ENCODE data around the gene PLCE1.

PLCE1 gene

GRCh38 chr10:94011296-94011695 lies 17.6 kb downstream of the PLCE1 start:
- DNase-seq: no peak
- in situ Hi-C loops (cut with HindIII; ENCODE audit: low pct_ligation_motif_present, low pct_unique_long_range_greater_than_20kb, low sequenced_read_pairs): no loop called here

- DNase-seq: no peak
- in situ Hi-C loops (cut with HindIII; ENCODE audit: low pct_ligation_motif_present, low pct_unique_long_range_greater_than_20kb, low sequenced_read_pairs): no loop called here
These were observed 19.1 kb downstream of the PLCE1 start for GRCh38 chr10:94012834-94013233.

GRCh38 chr10:94013331-94013760 lies 19.6 kb downstream of the PLCE1 start:
- in situ Hi-C loops (cut with HindIII; ENCODE audit: low pct_ligation_motif_present, low pct_unique_long_range_greater_than_20kb, low sequenced_read_pairs): no loop called here
- no peak for DNase-seq

GRCh38 chr10:94014304-94014703 lies 20.6 kb downstream of the PLCE1 start:
- no peak for DNase-seq
- in situ Hi-C loops (cut with HindIII; ENCODE audit: low pct_ligation_motif_present, low pct_unique_long_range_greater_than_20kb, low sequenced_read_pairs): no loop called here

- DNase-seq: no peak
- in situ Hi-C loops (cut with HindIII; ENCODE audit: low pct_ligation_motif_present, low pct_unique_long_range_greater_than_20kb, low sequenced_read_pairs): no loop called here
These were observed 23.3 kb downstream of the PLCE1 start for GRCh38 chr10:94016727-94017714.

- in situ Hi-C loops (cut with HindIII; ENCODE audit: low pct_ligation_motif_present, low pct_unique_long_range_greater_than_20kb, low sequenced_read_pairs): no loop called here
- no peak for DNase-seq
These were observed 24.4 kb downstream of the PLCE1 start for GRCh38 chr10:94018107-94018506.

- in situ Hi-C loops (cut with HindIII; ENCODE audit: low pct_ligation_motif_present, low pct_unique_long_range_greater_than_20kb, low sequenced_read_pairs): no loop called here
- DNase-seq: no peak
These were observed 30.2 kb downstream of the PLCE1 start for GRCh38 chr10:94023906-94024305.

GRCh38 chr10:94024407-94024806 lies 30.7 kb downstream of the PLCE1 start:
- DNase-seq: no peak
- in situ Hi-C loops (cut with HindIII; ENCODE audit: low pct_ligation_motif_present, low pct_unique_long_range_greater_than_20kb, low sequenced_read_pairs): no loop called here

GRCh38 chr10:94025806-94026205 lies 32.1 kb downstream of the PLCE1 start:
- DNase-seq: no peak
- in situ Hi-C loops (cut with HindIII; ENCODE audit: low pct_ligation_motif_present, low pct_unique_long_range_greater_than_20kb, low sequenced_read_pairs): no loop called here

GRCh38 chr10:94027197-94027596 lies 33.5 kb downstream of the PLCE1 start:
- in situ Hi-C loops (cut with HindIII; ENCODE audit: low pct_ligation_motif_present, low pct_unique_long_range_greater_than_20kb, low sequenced_read_pairs): no loop called here
- DNase-seq: no peak

- peak; percentile 21 for DNase-seq
- in situ Hi-C loops (cut with HindIII; ENCODE audit: low pct_ligation_motif_present, low pct_unique_long_range_greater_than_20kb, low sequenced_read_pairs): no loop called here
These were observed 36.2 kb downstream of the PLCE1 start for GRCh38 chr10:94029955-94030354.

GRCh38 chr10:94035982-94036765 lies 42.4 kb downstream of the PLCE1 start:
- in situ Hi-C loops (cut with HindIII; ENCODE audit: low pct_ligation_motif_present, low pct_unique_long_range_greater_than_20kb, low sequenced_read_pairs): no loop called here
- DNase-seq: no peak

- in situ Hi-C loops (cut with HindIII; ENCODE audit: low pct_ligation_motif_present, low pct_unique_long_range_greater_than_20kb, low sequenced_read_pairs): no loop called here
- DNase-seq: peak; percentile 8
These were observed 43.0 kb downstream of the PLCE1 start for GRCh38 chr10:94036766-94037033.

- in situ Hi-C loops (cut with HindIII; ENCODE audit: low pct_ligation_motif_present, low pct_unique_long_range_greater_than_20kb, low sequenced_read_pairs): no loop called here
- DNase-seq: peak; percentile 8
These were observed 43.6 kb downstream of the PLCE1 start for GRCh38 chr10:94037286-94037685.

- DNase-seq: peak; percentile 89
- in situ Hi-C loops (cut with HindIII; ENCODE audit: low pct_ligation_motif_present, low pct_unique_long_range_greater_than_20kb, low sequenced_read_pairs): no loop called here
These were observed 44.3 kb downstream of the PLCE1 start for GRCh38 chr10:94038024-94038423.

GRCh38 chr10:94041206-94041605 lies 47.5 kb downstream of the PLCE1 start:
- no peak for DNase-seq
- in situ Hi-C loops (cut with HindIII; ENCODE audit: low pct_ligation_motif_present, low pct_unique_long_range_greater_than_20kb, low sequenced_read_pairs): no loop called here

GRCh38 chr10:94042001-94042833 lies 48.5 kb downstream of the PLCE1 start:
- peak; percentile 78 for DNase-seq
- in situ Hi-C loops (cut with HindIII; ENCODE audit: low pct_ligation_motif_present, low pct_unique_long_range_greater_than_20kb, low sequenced_read_pairs): no loop called here

GRCh38 chr10:94042834-94043175 lies 49.1 kb downstream of the PLCE1 start:
- in situ Hi-C loops (cut with HindIII; ENCODE audit: low pct_ligation_motif_present, low pct_unique_long_range_greater_than_20kb, low sequenced_read_pairs): no loop called here
- no peak for DNase-seq

Measured in ACHN (cell line).